G401 (cell line): ENCODE measurements around the gene CCDC78. TPM values are rescaled to one million over a fixed set of nuclear protein-coding genes. Genes with fewer than 3 reads are reported as not detected.
"Not testable (repeated sequence)": the region's sequence is repeated elsewhere in the genome, so short reads cannot be mapped to it uniquely, and the experiment has no call there.

Experiments used
- DNase-seq: peaks from one replicate; pipeline ENCODE4 v3.0.0-alpha.2; 2015; ENCODE audit warnings: low spot score
- in situ Hi-C: cut with HindIII; loops from 2 replicates; pipeline ENCODE4 v1.10.0; 2016; ENCODE audit warnings: low sequenced_read_pairs, mixed read lengths
- total RNA-seq: library from RNA; depleted of rRNA; stranded (reverse); fragments of >200 nt; shearing (Covaris generic); gene quantifications from 2 replicates; pipeline ENCODE4 v1.2.3, GENCODE V29; 2014

The CCDC78 gene
- total RNA-seq, 1 experiment from 2014 or later: 26.4 TPM

- DNase-seq, in situ Hi-C loops: not testable (repeated sequence)
These were observed 16.7 kb upstream of the CCDC78 start for GRCh38 chr16:742894-743293.

- no peak for DNase-seq
- in situ Hi-C loops: no loop called here
These were observed 15.9 kb upstream of the CCDC78 start for GRCh38 chr16:741986-742629.

GRCh38 chr16:740764-741505, 14.7 kb upstream of the CCDC78 start, which contains the start of gene CIAO3:
CIAO3 (minus strand) TSS chr16:740997; CDS start chr16:740985, 12 bp downstream.
- DNase-seq: peak; percentile 84
- in situ Hi-C loops: no loop called here

- in situ Hi-C loops: no loop called here
- DNase-seq: no peak
These were observed 14.2 kb upstream of the CCDC78 start for GRCh38 chr16:740459-740763.

- no peak for DNase-seq
- in situ Hi-C loops: no loop called here
These were observed 13.6 kb upstream of the CCDC78 start for GRCh38 chr16:739560-740458.

- in situ Hi-C loops: no loop called here
- DNase-seq: no peak
These were observed 10.8 kb upstream of the CCDC78 start for GRCh38 chr16:736936-737481.

GRCh38 chr16:735982-736453, 9.8 kb upstream of the CCDC78 start:
- no peak for DNase-seq
- in situ Hi-C loops: no loop called here

- in situ Hi-C loops: no loop called here
These were observed 9.0 kb upstream of the CCDC78 start for GRCh38 chr16:734981-735881.

GRCh38 chr16:734208-734980, 8.2 kb upstream of the CCDC78 start:
- DNase-seq: no peak
- in situ Hi-C loops: no loop called here

More at GRCh38 chr16:734981-735881, 9.0 kb upstream of the CCDC78 start:
- no peak for DNase-seq

GRCh38 chr16:733382-734207, 7.4 kb upstream of the CCDC78 start:
- no peak for DNase-seq
- in situ Hi-C loops: no loop called here

GRCh38 chr16:732936-733335, 6.7 kb upstream of the CCDC78 start:
- in situ Hi-C loops: no loop called here
- DNase-seq: no peak

GRCh38 chr16:732332-732731, 6.1 kb upstream of the CCDC78 start:
- no peak for DNase-seq
- in situ Hi-C loops: no loop called here

GRCh38 chr16:730666-731509, 4.6 kb upstream of the CCDC78 start:
- DNase-seq: no peak
- in situ Hi-C loops: no loop called here

- no peak for DNase-seq
- in situ Hi-C loops: no loop called here
These were observed 3.8 kb upstream of the CCDC78 start for GRCh38 chr16:729768-730665.
